PC-3 (cell line): ENCODE results near the gene B4GALNT3.

Experiments used
- CTCF ChIP-seq: fragments of 300-600 bp; sonication (generic); conservative IDR thresholded peaks from 2 replicates; pipeline ENCODE4 v1.5.1; 2017; ENCODE audit warnings: antibody characterized with exemption, low read depth, mild to moderate bottlenecking, low read length
- EZH2 ChIP-seq: fragments of 300-600 bp; sonication (generic); IDR thresholded peaks from one replicate; pipeline ENCODE4 v1.6.1; 2017; ENCODE audit warnings: antibody characterized with exemption, mild to moderate bottlenecking, low read length; ENCODE audit not compliant: unreplicated experiment
- EZH2phosphoT487 ChIP-seq: fragments of 300-600 bp; sonication (generic); IDR thresholded peaks from 2 replicates; pipeline ENCODE4 v1.6.1; 2018; ENCODE audit warnings: mild to moderate bottlenecking, antibody characterized with exemption, low read length, borderline replicate concordance

GRCh38 chr12:560691-561390 lies 101.1 kb downstream of the B4GALNT3 start:
- TF ChIP-seq CTCF (no peak), EZH2phosphoT487 (no peak), EZH2 (no peak)
